Measurements from ENCODE around the gene DGAT2. TPM values are rescaled to one million over a fixed set of nuclear protein-coding genes. Genes with fewer than 3 reads are reported as not detected.
"Not testable (repeated sequence)": the region's sequence is repeated elsewhere in the genome, so short reads cannot be mapped to it uniquely, and the experiment has no call there.

DGAT2 gene
- total RNA-seq, 1 donor from 2014 or later = 2.6 TPM

GRCh38 chr11:75745807-75746206 is 22.8 kb upstream of the DGAT2 start:
- no peak for DNase-seq (ENCODE audit: low read depth)
- no peak for TF ChIP-seq CTCF (IDR thresholded peaks at IDR 0.05; ENCODE audit: insufficient read depth, low read length, severe bottlenecking)
- FAIRE-seq = no peak
- no peaks in the 10 kb centered on the region for H3K27me3 ChIP-seq (ENCODE audit: control insufficient read depth, insufficient read depth, low read length)
- H3K4me3 ChIP-seq (ENCODE audit: low read depth, low read length) = no peak overlapping the region
- no peaks in the 10 kb centered on the region for H3K36me3 ChIP-seq (ENCODE audit: control insufficient read depth, insufficient read depth, low read length)

- not testable (repeated sequence) for H3K27me3 ChIP-seq (ENCODE audit: control insufficient read depth, insufficient read depth, low read length); H3K36me3 ChIP-seq (ENCODE audit: control insufficient read depth, insufficient read depth, low read length); H3K4me3 ChIP-seq (ENCODE audit: low read depth, low read length); DNase-seq (ENCODE audit: low read depth); FAIRE-seq
These were observed 19.8 kb upstream of the DGAT2 start for GRCh38 chr11:75748729-75749273.

- FAIRE-seq; DNase-seq (ENCODE audit: low read depth): not testable (repeated sequence)
These were observed 13.6 kb upstream of the DGAT2 start for GRCh38 chr11:75754933-75755332.

GRCh38 chr11:75757651-75758050 is 10.9 kb upstream of the DGAT2 start:
- no peak for FAIRE-seq
- TF ChIP-seq CTCF (IDR thresholded peaks at IDR 0.05; ENCODE audit: insufficient read depth, low read length, severe bottlenecking) = no peak
- H3K27me3 ChIP-seq (ENCODE audit: control insufficient read depth, insufficient read depth, low read length) = no peaks in the 10 kb centered on the region

More at GRCh38 chr11:75754933-75755332, 13.6 kb upstream of the DGAT2 start:
- H3K36me3 ChIP-seq (ENCODE audit: control insufficient read depth, insufficient read depth, low read length); H3K4me3 ChIP-seq (ENCODE audit: low read depth, low read length); H3K27me3 ChIP-seq (ENCODE audit: control insufficient read depth, insufficient read depth, low read length): not testable (repeated sequence)

GRCh38 chr11:75759832-75760231 is 8.7 kb upstream of the DGAT2 start:
- FAIRE-seq (no peak), DNase-seq (ENCODE audit: low read depth) (no peak)
- TF ChIP-seq CTCF (IDR thresholded peaks at IDR 0.05; ENCODE audit: insufficient read depth, low read length, severe bottlenecking) = no peak

More at GRCh38 chr11:75757651-75758050, 10.9 kb upstream of the DGAT2 start:
- Histone ChIP-seq H3K4me3 (ENCODE audit: low read depth, low read length) (no peak overlapping the region), H3K36me3 (ENCODE audit: control insufficient read depth, insufficient read depth, low read length) (no peaks in the 10 kb centered on the region)
- no peak for DNase-seq (ENCODE audit: low read depth)

GRCh38 chr11:75760243-75760642 is 8.3 kb upstream of the DGAT2 start:
- FAIRE-seq (no peak), DNase-seq (ENCODE audit: low read depth) (no peak)
- no peak for TF ChIP-seq CTCF (IDR thresholded peaks at IDR 0.05; ENCODE audit: insufficient read depth, low read length, severe bottlenecking)
- Histone ChIP-seq H3K36me3 (ENCODE audit: control insufficient read depth, insufficient read depth, low read length) (no peaks in the 10 kb centered on the region), H3K4me3 (ENCODE audit: low read depth, low read length) (no peak overlapping the region), H3K27me3 (ENCODE audit: control insufficient read depth, insufficient read depth, low read length) (no peaks in the 10 kb centered on the region)

More at GRCh38 chr11:75759832-75760231, 8.7 kb upstream of the DGAT2 start:
- H3K4me3 ChIP-seq (ENCODE audit: low read depth, low read length) = no peak overlapping the region
- no peaks in the 10 kb centered on the region for H3K36me3 ChIP-seq (ENCODE audit: control insufficient read depth, insufficient read depth, low read length)
- no peaks in the 10 kb centered on the region for H3K27me3 ChIP-seq (ENCODE audit: control insufficient read depth, insufficient read depth, low read length)
